Upper lobe of left lung (tissue), 4 donors: Measurements from ENCODE around the gene GAN.

Experiments used
- EP300 ChIP-seq, 4 donors: sonication (generic); formaldehyde crosslinking; IDR thresholded peaks; one replicate each; pipeline ENCODE4 v1.5.1; 2017; ENCODE audit warnings: antibody characterized with exemption in 4 of 4, control low read depth in 2 of 4
- POLR2A ChIP-seq, 4 donors: fragments of 450-650 bp; IDR thresholded peaks; one replicate each; pipeline ENCODE4 v1.5.1; 2016 to 2017; ENCODE audit warnings: antibody characterized with exemption in 4 of 4, mild to moderate bottlenecking in 2 of 4
- TF ChIP-seq, protein P1 (sequence below), 6 experiments: fragments of 450-650 bp in 4 of 6; fragments of 200-600 bp in 2 of 6; sonication (generic) in 2 of 6; IDR thresholded peaks; one replicate each; pipeline ENCODE4 v1.5.1; 2016 to 2019; ENCODE audit warnings: antibody characterized with exemption in 6 of 6

DNA sequence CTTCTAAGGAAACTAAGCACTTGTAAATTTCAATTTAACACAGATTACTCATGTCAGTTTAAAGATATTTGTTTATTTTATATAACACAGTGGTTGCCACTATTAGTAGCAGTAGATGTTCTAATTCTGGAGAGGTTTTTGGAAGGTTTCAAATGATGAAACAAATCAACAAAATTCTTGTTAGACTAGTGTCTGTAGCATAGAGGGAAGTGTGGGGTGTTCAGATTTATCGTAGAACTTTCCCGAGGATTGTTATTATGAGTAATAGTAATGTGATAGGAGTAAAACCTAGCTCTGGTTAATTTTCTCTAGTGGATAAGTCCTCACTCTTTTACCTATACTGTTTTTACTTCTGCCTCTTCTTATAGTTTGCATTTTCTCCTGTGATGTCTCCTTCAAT lies 6.3 kb downstream of the GAN start:
- TF ChIP-seq POLR2A (IDR thresholded peaks at IDR 0.05) (no peak), EP300 (IDR thresholded peaks at IDR 0.05) (no peak)
- TF ChIP-seq, protein P1, sequence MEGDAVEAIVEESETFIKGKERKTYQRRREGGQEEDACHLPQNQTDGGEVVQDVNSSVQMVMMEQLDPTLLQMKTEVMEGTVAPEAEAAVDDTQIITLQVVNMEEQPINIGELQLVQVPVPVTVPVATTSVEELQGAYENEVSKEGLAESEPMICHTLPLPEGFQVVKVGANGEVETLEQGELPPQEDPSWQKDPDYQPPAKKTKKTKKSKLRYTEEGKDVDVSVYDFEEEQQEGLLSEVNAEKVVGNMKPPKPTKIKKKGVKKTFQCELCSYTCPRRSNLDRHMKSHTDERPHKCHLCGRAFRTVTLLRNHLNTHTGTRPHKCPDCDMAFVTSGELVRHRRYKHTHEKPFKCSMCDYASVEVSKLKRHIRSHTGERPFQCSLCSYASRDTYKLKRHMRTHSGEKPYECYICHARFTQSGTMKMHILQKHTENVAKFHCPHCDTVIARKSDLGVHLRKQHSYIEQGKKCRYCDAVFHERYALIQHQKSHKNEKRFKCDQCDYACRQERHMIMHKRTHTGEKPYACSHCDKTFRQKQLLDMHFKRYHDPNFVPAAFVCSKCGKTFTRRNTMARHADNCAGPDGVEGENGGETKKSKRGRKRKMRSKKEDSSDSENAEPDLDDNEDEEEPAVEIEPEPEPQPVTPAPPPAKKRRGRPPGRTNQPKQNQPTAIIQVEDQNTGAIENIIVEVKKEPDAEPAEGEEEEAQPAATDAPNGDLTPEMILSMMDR (IDR thresholded peaks at IDR 0.05): no peak
